Tibial nerve (tissue), 4 donors: ENCODE measurements around the gene LRRC8C. TPM values are rescaled to one million over a fixed set of nuclear protein-coding genes. Genes with fewer than 3 reads are reported as not detected.

Experiments
- DNase-seq, 2 donors: peaks; one replicate each; pipeline ENCODE4 v3.0.0-alpha.2; 2019; ENCODE audit warnings: low spot score in 2 of 2
- H3K27ac ChIP-seq, 4 donors: fragments of 200-600 bp; sonication (generic) in 3 of 4; one replicate each; pipeline ENCODE4 v1.5.1; 2017 to 2019; ENCODE audit warnings: mild to moderate bottlenecking in 1 of 4
- H3K27me3 ChIP-seq, 2 donors: fragments of 200-600 bp; sonication (generic) in 1 of 2; one replicate each; pipeline versions ENCODE4 v1.5.1 to v1.6.0; 2017 to 2019
- H3K36me3 ChIP-seq, 3 donors: fragments of 200-600 bp; sonication (generic); one replicate each; pipeline ENCODE4 v1.5.1; 2018 to 2019
- H3K4me1 ChIP-seq, 4 donors: fragments of 200-600 bp; sonication (generic) in 3 of 4; one replicate each; pipeline ENCODE4 v1.5.1; 2017 to 2019
- H3K4me3 ChIP-seq, 4 donors: fragments of 200-600 bp; sonication (generic) in 3 of 4; one replicate each; pipeline ENCODE4 v1.5.1; 2017 to 2019; ENCODE audit warnings: mild to moderate bottlenecking in 1 of 4, moderate library complexity in 1 of 4
- H3K9me3 ChIP-seq, 4 donors: fragments of 200-600 bp; sonication (generic) in 3 of 4; one replicate each; pipeline ENCODE4 v1.5.1; 2017 to 2019
- EP300 ChIP-seq, 2 donors: sonication (generic); formaldehyde crosslinking; IDR thresholded peaks; one replicate each; pipeline ENCODE4 v1.6.1; 2017; ENCODE audit warnings: antibody characterized with exemption in 2 of 2, mild to moderate bottlenecking in 1 of 2
- POLR2A ChIP-seq, 2 donors: fragments of 450-650 bp; IDR thresholded peaks; one replicate each; pipeline ENCODE4 v1.6.1; 2017; ENCODE audit warnings: antibody characterized with exemption in 2 of 2, mild to moderate bottlenecking in 2 of 2, moderate library complexity in 2 of 2
- WGBS, 2 donors: methylation state at CpG; one replicate each; pipeline ENCODE4 v1.1.5; 2018; 5-methylcytosine and 5-hydroxymethylcytosine counted together
- total RNA-seq, 4 donors: library from RNA; depleted of rRNA; stranded (reverse); fragments of >200 nt; gene quantifications; one replicate each; pipeline ENCODE4 v1.1.0, GENCODE V29; 2016
- TF ChIP-seq, protein P1 (sequence below), 5 experiments: fragments of 200-600 bp in 3 of 5; fragments of 450-650 bp in 2 of 5; sonication (generic) in 3 of 5; IDR thresholded peaks; one replicate each; pipeline ENCODE4 v1.5.1; 2016 to 2019; ENCODE audit warnings: antibody characterized with exemption in 5 of 5, mild to moderate bottlenecking in 3 of 5, moderate library complexity in 2 of 5

The LRRC8C gene
- total RNA-seq, 4 donors from 2014 or later, result 16.5 to 23.8 (median 20.2) TPM

DNA sequence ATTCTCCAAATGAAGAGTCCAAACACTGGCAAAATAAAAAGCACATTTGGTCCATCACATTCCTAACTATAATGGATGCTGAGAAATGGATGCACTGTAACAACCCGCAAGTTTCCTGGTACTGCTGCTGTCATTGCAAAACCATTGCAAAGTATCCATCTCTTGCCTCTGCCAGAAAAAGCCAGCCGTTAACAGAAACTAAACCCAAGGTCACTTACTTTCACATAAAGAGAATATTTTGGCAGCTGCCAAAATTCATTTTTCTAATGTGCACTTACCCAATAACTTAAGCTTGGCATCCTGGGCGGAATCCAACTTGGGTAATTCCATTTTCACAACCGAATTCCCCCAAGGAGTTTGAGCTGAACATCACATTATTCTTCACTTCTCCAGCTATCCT, 110.9 kb downstream of the LRRC8C start:
- Histone ChIP-seq H3K4me1 (peaks cover 0 to 7% (median 0%) of the 10 kb centered on the region in 4 donors), H3K27ac (no peak overlapping the region), H3K9me3 (no peaks in the 10 kb centered on the region), H3K36me3 (no peaks in the 10 kb centered on the region), H3K27me3 (no peaks in the 10 kb centered on the region), H3K4me3 (no peak overlapping the region)
- WGBS, 2 donors, result 86 to 89% methylated on average over 4 of the region's 4 CpGs
- TF ChIP-seq, protein P1, sequence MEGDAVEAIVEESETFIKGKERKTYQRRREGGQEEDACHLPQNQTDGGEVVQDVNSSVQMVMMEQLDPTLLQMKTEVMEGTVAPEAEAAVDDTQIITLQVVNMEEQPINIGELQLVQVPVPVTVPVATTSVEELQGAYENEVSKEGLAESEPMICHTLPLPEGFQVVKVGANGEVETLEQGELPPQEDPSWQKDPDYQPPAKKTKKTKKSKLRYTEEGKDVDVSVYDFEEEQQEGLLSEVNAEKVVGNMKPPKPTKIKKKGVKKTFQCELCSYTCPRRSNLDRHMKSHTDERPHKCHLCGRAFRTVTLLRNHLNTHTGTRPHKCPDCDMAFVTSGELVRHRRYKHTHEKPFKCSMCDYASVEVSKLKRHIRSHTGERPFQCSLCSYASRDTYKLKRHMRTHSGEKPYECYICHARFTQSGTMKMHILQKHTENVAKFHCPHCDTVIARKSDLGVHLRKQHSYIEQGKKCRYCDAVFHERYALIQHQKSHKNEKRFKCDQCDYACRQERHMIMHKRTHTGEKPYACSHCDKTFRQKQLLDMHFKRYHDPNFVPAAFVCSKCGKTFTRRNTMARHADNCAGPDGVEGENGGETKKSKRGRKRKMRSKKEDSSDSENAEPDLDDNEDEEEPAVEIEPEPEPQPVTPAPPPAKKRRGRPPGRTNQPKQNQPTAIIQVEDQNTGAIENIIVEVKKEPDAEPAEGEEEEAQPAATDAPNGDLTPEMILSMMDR (IDR thresholded peaks at IDR 0.05), result no peak
- no peak for TF ChIP-seq POLR2A (IDR thresholded peaks at IDR 0.05)
- DNase-seq, result no peak

DNA sequence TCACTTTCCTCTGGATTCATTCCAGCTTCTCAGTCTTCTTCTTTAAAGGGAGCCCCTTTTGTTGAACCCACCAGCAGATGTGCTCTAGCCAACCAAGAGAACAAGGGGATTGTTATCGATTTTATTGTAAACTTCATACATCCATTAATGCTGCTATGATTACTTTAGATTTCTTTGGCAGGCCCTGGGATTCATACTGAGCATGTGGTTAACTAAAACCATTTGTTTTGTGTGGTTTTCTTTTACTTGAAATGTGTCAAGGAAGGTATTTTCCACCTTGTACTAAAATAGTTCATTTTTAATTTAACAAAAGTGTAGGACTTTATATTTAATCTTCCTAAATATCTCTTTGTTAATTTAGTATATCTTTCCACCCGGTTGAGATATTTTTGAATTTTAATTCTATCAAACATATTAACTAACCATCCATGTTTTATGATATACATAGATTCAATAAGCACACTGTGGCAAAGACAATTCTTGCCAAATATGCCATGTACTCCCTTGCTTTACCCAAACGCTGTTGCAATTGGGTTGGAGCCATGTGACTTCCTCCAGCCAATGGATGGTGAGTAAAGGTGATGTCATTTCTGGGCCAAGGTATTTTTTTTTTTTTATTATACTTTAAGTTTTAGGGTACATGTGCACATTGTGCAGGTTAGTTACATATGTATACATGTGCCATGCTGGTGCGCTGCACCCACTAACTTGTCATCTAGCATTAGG, 113.7 kb downstream of the LRRC8C start:
- no peaks in the 10 kb centered on the region for H3K4me1 ChIP-seq
- WGBS, 2 donors, result 87 to 89% methylated on average over 4 of the region's 4 CpGs

DNA sequence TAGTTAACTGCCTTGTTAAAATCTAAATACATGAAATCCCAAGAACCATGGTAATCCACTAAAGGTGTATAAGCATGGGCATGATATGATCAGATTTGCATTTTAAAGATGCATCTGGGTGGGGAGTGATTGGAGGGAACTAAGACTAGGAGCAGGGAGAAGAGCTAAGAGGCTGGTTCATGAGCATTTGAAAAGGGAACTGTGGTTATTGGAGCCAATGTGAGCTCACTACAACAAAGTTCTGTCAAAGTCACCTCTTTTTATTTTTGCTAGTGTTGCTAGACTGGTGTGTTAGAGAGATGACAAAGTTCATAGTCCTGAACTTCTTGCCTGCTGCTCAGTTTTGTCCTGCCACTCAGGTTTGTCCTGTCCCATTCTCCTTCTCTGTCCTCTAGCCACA, 120.8 kb downstream of the LRRC8C start:
- Histone ChIP-seq H3K4me3 (no peak overlapping the region), H3K36me3 (no peaks in the 10 kb centered on the region), H3K27me3 (no peaks in the 10 kb centered on the region), H3K27ac (no peak overlapping the region), H3K9me3 (no peaks in the 10 kb centered on the region), H3K4me1 (peaks cover 0 to 21% (median 5%) of the 10 kb centered on the region in 4 donors)
- DNase-seq, result no peak
- TF ChIP-seq, protein P1 (IDR thresholded peaks at IDR 0.05), result no peak
- no peak for TF ChIP-seq EP300 (IDR thresholded peaks at IDR 0.05)
- no peak for TF ChIP-seq POLR2A (IDR thresholded peaks at IDR 0.05)

More for the DNA sequence above, 113.7 kb downstream of the LRRC8C start:
- no peak for DNase-seq
- Histone ChIP-seq H3K27me3 (no peaks in the 10 kb centered on the region), H3K9me3 (no peaks in the 10 kb centered on the region), H3K36me3 (no peaks in the 10 kb centered on the region), H3K4me3 (no peak overlapping the region), H3K27ac (no peak overlapping the region)
- TF ChIP-seq POLR2A (IDR thresholded peaks at IDR 0.05), result no peak
- TF ChIP-seq, protein P1 (IDR thresholded peaks at IDR 0.05), result no peak
- no peak for TF ChIP-seq EP300 (IDR thresholded peaks at IDR 0.05)

DNA sequence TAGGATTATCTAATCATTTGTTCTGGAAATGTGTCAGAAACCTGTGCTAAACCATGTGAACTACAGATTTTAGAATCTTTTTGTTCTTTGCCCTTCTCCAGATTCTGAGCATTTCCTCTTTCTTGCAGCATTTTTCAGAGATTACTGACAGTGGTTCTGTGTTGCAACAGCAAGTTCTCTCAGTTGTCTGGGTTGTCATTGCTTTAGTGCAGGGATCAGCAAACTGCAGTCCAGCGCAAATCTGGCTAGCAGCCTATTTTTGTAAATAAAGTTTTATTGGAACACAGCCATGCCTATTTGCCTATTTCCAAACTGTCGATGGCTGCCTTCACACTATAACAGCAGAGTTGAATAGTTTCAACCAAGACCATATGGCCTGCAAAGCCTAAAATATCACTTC, 121.6 kb downstream of the LRRC8C start:
- peak overlapping the region in 1 of 4 donors; percentile 55 for H3K27ac ChIP-seq
- TF ChIP-seq EP300 (IDR thresholded peaks at IDR 0.05) (peak in 1 of 2 donors; percentile 25), POLR2A (IDR thresholded peaks at IDR 0.05) (no peak)
- TF ChIP-seq, protein P1 (IDR thresholded peaks at IDR 0.05), result no peak
- H3K27me3 ChIP-seq, result no peaks in the 10 kb centered on the region
- no peaks in the 10 kb centered on the region for H3K9me3 ChIP-seq
- 65 to 77% methylated on average over 2 of the region's 2 CpGs for WGBS, 2 donors
- no peak overlapping the region for H3K4me3 ChIP-seq
- DNase-seq, result no peak
- no peaks in the 10 kb centered on the region for H3K36me3 ChIP-seq
- peaks cover 0 to 28% (median 5%) of the 10 kb centered on the region in 4 donors for H3K4me1 ChIP-seq

DNA sequence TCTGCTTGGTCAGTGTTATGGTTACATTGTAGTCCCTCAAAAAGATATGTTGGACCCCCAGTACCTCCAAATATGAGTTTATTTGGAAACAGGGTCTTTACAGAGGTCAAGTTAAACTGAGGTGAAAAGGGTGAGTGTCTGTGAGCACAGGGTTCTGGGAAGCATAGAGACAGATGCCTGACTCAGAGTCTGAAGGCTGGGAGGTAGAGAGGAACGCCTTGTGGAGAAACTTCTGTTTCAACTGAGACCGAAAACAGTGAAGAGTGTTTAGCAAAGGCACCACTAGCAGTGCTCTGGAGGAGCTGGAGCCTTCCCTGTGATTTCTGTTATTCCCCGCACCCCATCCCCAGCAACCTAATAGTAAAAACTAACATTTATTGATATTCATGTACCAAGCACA, 122.7 kb downstream of the LRRC8C start:
- H3K9me3 ChIP-seq, result no peaks in the 10 kb centered on the region
- H3K36me3 ChIP-seq, result no peaks in the 10 kb centered on the region
- peaks cover 0 to 29% (median 5%) of the 10 kb centered on the region in 4 donors for H3K4me1 ChIP-seq
- H3K4me3 ChIP-seq, result no peak overlapping the region
- H3K27ac ChIP-seq, result no peak overlapping the region
- H3K27me3 ChIP-seq, result no peaks in the 10 kb centered on the region
- TF ChIP-seq, protein P1 (IDR thresholded peaks at IDR 0.05), result no peak
- no peak for TF ChIP-seq EP300 (IDR thresholded peaks at IDR 0.05)
- TF ChIP-seq POLR2A (IDR thresholded peaks at IDR 0.05), result no peak
- 79 to 86% methylated on average over 3 of the region's 3 CpGs for WGBS, 2 donors
- no peak for DNase-seq
